GM18507 (cell line): ENCODE data around the gene ZNF462.

Source experiments
- DNase-seq: peaks from one replicate; pipeline ENCODE4 v3.0.0; 2011; ENCODE audit warnings: low read depth; ENCODE audit not compliant: insufficient read length; ENCODE audit errors: extremely low spot score
- FAIRE-seq: peaks from 2 replicates; lab custom pipeline; 2011; peaks lifted over from hg19 to GRCh38; lab: Jason Lieb, UNC

The ZNF462 gene

DNA sequence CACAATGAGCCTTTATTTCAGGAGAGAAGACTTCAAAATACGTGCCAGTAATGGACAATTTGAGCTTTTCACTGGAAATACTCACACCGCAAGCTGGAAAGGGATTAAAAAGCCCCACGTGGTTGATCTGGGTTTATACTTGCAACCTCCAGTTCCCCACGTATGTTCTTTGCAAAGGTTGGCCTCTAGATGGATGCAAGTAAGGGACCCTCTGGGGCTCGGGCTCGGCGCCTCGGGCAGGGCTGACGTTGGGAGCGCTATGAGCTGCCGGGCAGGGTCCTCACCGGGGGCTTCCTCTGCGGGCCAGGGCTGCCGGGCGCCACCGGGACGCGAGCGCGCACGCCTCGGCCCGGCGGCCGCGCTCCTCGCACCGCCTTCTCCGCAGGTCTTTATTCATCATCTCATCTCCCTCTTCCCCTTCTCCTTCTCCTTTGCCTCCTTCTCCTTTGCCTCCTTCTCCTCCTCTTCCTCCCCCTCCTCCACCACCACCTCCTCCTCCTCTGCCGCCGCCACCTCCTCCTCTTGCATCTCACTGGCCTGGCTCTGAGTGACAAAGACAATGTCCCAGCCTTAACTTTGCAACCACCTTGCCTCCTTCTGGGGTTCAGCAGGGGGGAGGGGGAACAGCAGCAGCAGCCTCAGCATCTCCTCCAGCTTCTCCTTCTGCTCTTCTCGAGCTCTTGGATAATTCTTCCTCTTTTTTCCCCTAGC is 701 bp upstream of the ZNF462 start:
- FAIRE-seq (no peak), DNase-seq (no peak)

- no peak for FAIRE-seq
Measured at GRCh38 chr9:106864373-106865143, 1.6 kb downstream of the ZNF462 start.

GRCh38 chr9:106866243-106866642 is 3.3 kb downstream of the ZNF462 start:
- DNase-seq (no peak), FAIRE-seq (no peak)

More at GRCh38 chr9:106864373-106865143, 1.6 kb downstream of the ZNF462 start:
- no peak for DNase-seq

- FAIRE-seq (no peak), DNase-seq (no peak)
Measured at GRCh38 chr9:106867286-106867685, 4.3 kb downstream of the ZNF462 start.

DNA sequence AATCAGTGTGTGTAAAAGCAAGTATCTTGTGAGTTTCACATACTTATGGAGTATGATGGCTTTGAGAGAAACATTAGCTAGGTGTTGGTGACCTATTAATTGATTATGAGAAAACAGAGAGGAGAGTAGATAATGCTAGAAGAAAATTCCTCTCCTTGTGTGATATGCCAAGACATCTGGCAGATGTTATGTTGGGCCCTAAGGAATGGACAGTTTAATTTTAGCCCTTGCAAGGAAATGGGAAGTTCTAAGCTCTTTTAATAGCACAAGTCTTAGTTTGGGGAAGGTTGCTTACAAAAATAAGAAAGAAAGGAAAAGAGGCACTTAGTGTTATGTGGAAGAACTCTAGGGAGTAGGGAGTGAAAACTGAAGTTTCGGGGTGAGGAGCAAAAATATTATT is 5.1 kb downstream of the ZNF462 start:
- DNase-seq (no peak), FAIRE-seq (no peak)

- FAIRE-seq (no peak), DNase-seq (no peak)
Measured at GRCh38 chr9:106868565-106868964, 5.6 kb downstream of the ZNF462 start.

DNA sequence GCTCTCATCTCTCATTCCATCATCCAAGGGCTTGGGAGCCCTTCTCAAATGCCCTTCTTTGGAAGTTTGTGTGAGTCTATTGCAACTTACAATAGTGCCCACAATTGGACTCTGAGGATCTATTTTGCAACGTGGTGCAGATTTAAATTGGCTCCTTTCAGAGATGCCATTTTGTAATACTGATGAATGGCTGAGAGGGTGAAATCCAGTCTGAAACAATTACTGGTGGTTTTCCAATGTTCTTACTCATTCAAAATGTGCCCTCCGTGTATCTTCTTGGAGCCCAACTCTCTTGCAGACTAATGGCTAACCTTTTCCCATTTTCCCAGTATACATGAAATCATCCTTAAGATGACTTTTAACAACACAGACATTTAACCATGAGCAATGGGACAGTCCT is 6.1 kb downstream of the ZNF462 start:
- FAIRE-seq (no peak), DNase-seq (no peak)

- DNase-seq (no peak), FAIRE-seq (no peak)
Measured at GRCh38 chr9:106869458-106869857, 6.5 kb downstream of the ZNF462 start.

DNA sequence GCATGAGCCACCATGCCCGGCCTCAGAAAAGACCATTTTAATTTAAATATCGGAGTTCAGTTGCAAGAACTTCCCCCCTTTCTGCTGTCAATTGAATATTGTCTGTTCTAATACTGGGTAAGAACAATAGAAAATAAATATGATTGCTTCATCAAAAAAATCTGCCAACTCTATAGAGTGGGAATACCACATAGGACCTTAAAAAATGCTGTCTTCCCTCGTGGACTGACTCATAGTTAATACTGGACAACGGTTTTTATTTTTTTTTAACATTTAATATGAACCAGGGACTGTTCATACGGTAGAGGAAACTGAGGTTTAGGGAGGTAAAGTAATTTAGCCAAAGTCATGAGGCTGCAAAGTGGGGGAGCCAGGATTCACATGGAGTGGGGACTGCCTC is 9.7 kb downstream of the ZNF462 start:
- no peak for DNase-seq
- FAIRE-seq = no peak

- FAIRE-seq (no peak), DNase-seq (no peak)
Measured at GRCh38 chr9:106874031-106874430, 11.1 kb downstream of the ZNF462 start.

GRCh38 chr9:106874652-106875051 is 11.7 kb downstream of the ZNF462 start:
- DNase-seq (no peak), FAIRE-seq (no peak)

- FAIRE-seq (no peak), DNase-seq (no peak)
Measured at GRCh38 chr9:106875529-106875928, 12.6 kb downstream of the ZNF462 start.

DNA sequence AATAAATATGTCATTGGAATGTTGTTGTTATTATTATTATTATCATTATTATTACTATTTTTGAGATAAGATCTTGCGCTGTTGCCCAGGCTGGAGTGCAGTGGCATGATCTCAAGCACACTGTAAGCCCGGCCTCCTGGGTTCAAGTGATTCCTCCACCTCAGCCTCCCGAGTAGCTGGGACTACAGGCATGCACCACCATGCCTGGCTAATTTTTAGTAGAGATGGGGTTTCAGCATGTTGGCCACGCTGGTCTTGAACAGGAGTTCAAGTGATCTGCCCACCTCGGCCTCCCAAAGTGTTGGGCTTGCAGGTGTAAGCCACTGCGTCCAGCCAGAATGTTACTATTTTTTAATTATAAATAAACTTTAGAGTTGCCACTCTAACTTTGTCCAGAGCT is 14.4 kb downstream of the ZNF462 start:
- DNase-seq (no peak), FAIRE-seq (no peak)

DNA sequence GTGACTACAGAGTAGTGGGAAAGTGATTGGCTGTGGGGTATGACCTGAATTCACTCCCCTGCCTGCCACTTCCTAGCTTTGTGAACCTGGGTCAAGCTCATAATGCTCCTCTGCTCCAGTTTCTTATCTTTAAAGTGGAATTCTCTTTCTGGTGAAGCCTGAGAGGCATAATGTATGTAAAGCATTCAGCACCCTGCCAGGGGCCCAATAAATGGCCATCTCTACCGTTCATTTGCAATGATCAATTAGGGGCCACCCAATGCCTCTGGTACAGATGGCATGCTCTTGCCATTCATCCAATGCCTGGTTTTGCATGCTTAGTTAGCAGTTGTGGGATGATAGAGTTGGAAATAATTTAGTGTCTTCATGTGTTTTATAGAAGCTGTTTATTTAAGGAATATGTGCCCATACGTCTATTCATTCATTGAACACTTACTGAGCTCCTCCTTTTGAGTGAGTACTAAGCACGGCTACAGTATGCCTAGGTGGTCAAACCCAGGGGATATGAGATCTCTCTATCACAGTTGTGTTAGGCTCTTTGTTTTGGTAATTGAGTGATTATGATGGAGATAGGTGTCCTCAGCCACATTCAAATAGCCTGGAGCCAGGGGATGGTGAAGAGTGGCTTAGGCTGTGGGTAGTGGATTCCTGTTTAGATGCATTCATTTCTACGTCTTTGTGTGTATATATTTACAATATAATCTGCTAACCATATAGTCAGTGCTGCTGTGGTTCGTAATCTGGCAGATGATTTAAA is 15.3 kb downstream of the ZNF462 start:
- DNase-seq (no peak), FAIRE-seq (no peak)

GRCh38 chr9:106878934-106879333 is 16.0 kb downstream of the ZNF462 start:
- FAIRE-seq = no peak
- DNase-seq = no peak

GRCh38 chr9:106879439-106879882 is 16.5 kb downstream of the ZNF462 start:
- no peak for DNase-seq
- FAIRE-seq = no peak

DNA sequence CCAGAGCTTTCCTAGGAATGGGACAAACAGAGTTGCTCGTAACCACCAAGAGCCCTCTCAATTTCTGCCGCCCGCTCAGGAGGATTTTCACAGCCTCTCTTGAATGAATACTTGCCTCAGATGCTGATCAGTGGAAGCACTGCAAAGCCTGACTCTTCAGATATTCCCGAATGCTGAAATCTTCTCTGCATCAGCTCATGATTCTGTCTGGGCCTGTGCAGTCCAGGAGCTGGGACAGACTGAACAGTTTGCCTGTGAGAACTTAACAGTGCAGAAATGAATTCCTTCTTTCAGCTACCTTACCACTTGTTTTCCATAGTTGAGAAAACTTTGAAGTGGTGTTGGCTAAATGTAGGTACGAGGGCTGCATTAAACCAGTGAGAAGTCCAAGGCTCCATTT is 17.1 kb downstream of the ZNF462 start:
- FAIRE-seq = no peak
- no peak for DNase-seq

GRCh38 chr9:106880863-106881262 is 17.9 kb downstream of the ZNF462 start:
- FAIRE-seq (no peak), DNase-seq (no peak)

GRCh38 chr9:106883030-106883429 is 20.1 kb downstream of the ZNF462 start:
- FAIRE-seq (no peak), DNase-seq (no peak)

DNA sequence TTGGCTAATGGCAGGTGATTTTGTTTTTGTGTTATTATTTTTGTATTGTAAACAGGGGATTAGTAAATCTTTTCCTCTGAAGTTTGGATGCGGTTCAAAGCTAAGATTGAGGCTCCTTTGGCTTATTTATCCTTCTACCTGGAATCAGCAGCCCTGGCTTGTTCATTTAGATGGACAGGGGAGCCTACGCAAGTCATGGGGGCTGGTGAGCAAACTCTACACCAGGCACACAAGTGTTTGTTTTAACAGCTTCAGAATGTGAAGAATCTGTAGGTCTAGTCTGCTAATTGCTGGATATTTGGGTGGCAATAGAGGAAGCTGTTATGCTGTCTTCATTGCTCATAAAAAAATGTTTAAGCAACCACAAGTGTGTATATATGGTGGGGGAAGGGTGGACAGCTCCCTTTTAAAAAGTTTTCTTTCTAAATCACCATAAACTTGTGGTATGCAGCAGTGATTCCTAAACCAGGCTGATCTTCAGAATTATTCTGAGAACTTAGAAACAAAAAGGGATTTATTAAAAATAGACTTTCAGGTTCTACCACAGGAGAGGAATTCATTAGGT is 20.7 kb downstream of the ZNF462 start:
- FAIRE-seq (no peak), DNase-seq (no peak)
